ENCODE measurements around the gene UBR2. TPM values are rescaled to one million over a fixed set of nuclear protein-coding genes. Genes with fewer than 3 reads are reported as not detected.

Gene UBR2
- total RNA-seq (35.2 TPM), polyA plus RNA-seq (ENCODE audit: insufficient read depth, low read depth, low replicate concordance) (7.6 TPM)
- long read RNA-seq, donor 1 = 0 reads
- long read RNA-seq, donor 2 = 0 reads
- long read RNA-seq, donor 3, partial matches to known transcripts = 5 of 5 reads
- long read RNA-seq, donor 3, other reads (novel, unspliced or antisense) = 0 of 5 reads
- long read RNA-seq, donor 4 = 0 reads
- long read RNA-seq, donor 5 = 0 reads
- long read RNA-seq, donor 6 = 0 reads
- long read RNA-seq, donor 7, full-length matches to known transcripts = 4 of 22 reads
- long read RNA-seq, donor 7, partial matches to known transcripts = 12 of 22 reads
- long read RNA-seq, donor 7, other reads (novel, unspliced or antisense) = 6 of 22 reads
- long read RNA-seq, donor 8 = 0 reads
- long read RNA-seq, donor 9 = 0 reads
- long read RNA-seq, donor 10 = 0 reads

DNA sequence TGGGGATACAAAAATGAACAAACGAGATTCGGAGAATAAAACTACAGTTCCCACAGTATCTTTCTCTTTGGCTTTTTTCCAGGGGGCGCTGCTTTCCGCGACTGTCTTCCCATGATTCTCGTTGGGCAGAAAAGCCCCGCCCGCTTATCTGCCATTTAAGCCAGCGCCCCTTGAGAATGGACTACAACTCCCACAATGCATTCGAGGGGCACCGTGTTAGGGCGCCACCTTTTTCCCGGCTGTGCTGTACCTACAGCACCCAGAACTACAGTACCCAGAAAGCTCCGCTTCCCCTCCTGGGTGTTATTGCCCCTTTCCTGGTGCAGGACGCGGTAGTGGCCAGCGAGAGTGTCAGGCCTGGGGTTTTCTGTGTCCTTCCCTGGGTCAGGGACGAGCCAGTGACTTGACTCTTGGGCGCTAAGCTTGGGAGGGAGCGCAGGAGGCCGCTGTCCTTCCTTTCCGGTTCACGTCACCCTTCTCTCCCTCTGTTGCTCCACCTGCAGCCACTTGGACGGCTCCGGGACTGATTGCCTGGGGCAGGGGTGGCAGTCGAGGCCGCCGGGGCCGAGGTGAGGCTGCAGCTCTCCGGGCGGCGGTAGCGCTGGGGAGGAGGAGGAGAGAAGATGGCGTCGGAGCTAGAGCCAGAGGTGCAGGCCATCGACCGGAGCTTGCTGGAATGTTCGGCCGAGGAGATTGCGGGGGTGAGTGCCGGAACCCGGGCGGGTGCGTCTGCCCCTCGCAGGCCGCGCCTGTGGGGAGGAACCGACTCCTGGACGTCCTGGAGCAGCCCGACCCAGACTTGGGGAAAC lies at the start of gene UBR2:
Gene UBR2, plus strand, starts transcription at position 333 of the 809 bp plus-strand sequence. Its CDS starts 291 bp downstream, at position 624.
- Histone ChIP-seq H3K36me3 (ENCODE audit: control insufficient read depth in 2 of 3, insufficient read depth in 3 of 3, low read length in 3 of 3) (no peaks in the 10 kb centered on the region), H3K9ac (ENCODE audit: low read length in 3 of 3) (peak within 1 kb of the TSS; percentile 92 to 99 (median 99)), H3K27me3 (ENCODE audit: control insufficient read depth, insufficient read depth, low read length) (no peaks in the 10 kb centered on the region), H3K4me1 (ENCODE audit: control insufficient read depth in 2 of 3, insufficient read depth in 2 of 3, low read depth in 1 of 3, low read length in 3 of 3) (peaks cover 0 to 4% (median 0%) of the 10 kb centered on the region in 3 donors), H3K27ac (ENCODE audit: low read depth in 2 of 2, low read length in 2 of 2) (peak within 1 kb of the TSS; percentile 99 to 100), H3K9me3 (ENCODE audit: control insufficient read depth in 2 of 3, insufficient read depth in 1 of 3, low read length in 3 of 3) (no peaks in the 10 kb centered on the region), H3K4me3 (ENCODE audit: low read length in 3 of 3) (peak within 1 kb of the TSS; percentile 95 to 99 (median 98))
- intact Hi-C loops (cut with DNase I) = no loop called here
- DNase-seq (peak; percentile 98 to 100 (median 98)), FAIRE-seq (peak; percentile 91)
- TF ChIP-seq, protein P1, sequence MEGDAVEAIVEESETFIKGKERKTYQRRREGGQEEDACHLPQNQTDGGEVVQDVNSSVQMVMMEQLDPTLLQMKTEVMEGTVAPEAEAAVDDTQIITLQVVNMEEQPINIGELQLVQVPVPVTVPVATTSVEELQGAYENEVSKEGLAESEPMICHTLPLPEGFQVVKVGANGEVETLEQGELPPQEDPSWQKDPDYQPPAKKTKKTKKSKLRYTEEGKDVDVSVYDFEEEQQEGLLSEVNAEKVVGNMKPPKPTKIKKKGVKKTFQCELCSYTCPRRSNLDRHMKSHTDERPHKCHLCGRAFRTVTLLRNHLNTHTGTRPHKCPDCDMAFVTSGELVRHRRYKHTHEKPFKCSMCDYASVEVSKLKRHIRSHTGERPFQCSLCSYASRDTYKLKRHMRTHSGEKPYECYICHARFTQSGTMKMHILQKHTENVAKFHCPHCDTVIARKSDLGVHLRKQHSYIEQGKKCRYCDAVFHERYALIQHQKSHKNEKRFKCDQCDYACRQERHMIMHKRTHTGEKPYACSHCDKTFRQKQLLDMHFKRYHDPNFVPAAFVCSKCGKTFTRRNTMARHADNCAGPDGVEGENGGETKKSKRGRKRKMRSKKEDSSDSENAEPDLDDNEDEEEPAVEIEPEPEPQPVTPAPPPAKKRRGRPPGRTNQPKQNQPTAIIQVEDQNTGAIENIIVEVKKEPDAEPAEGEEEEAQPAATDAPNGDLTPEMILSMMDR (IDR thresholded peaks at IDR 0.05; ENCODE audit: borderline replicate concordance, extremely low read depth, insufficient read depth) = peak; percentile 32

DNA sequence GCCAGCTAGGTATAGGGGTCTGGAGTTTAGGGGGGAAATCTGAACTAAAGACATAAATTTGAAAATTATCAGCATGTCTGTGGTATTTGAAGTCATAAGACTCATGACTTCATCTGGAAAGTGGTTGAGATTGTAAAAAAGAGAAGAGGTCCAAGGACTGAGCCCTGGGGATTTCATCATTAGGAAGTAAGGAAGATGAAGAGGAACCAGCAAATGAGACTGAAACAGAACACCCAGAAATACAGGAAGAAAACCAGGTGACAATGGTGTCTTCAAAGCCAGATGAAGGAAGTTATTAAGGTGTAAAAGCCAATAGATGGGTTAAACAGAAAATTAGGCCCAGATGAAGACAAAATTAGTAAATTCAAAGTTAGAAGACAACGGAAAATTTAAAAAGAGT lies 49.1 kb upstream of the UBR2 start:
- H3K4me3 ChIP-seq (ENCODE audit: low read length in 3 of 3) = no peak overlapping the region
- peaks cover 0 to 3% (median 0%) of the 10 kb centered on the region in 3 donors for H3K4me1 ChIP-seq (ENCODE audit: control insufficient read depth in 2 of 3, insufficient read depth in 2 of 3, low read depth in 1 of 3, low read length in 3 of 3)
- no peaks in the 10 kb centered on the region for H3K36me3 ChIP-seq (ENCODE audit: control insufficient read depth in 2 of 3, insufficient read depth in 3 of 3, low read length in 3 of 3)
- no peaks in the 10 kb centered on the region for H3K27me3 ChIP-seq (ENCODE audit: control insufficient read depth, insufficient read depth, low read length)
- intact Hi-C loops (cut with DNase I) = no loop called here
- TF ChIP-seq, protein P1 (IDR thresholded peaks at IDR 0.05; ENCODE audit: borderline replicate concordance, extremely low read depth, insufficient read depth) = no peak
- H3K9ac ChIP-seq (ENCODE audit: low read length in 3 of 3) = no peak overlapping the region
- peaks cover 0 to under 1% (median 0%) of the 10 kb centered on the region in 3 donors for H3K9me3 ChIP-seq (ENCODE audit: control insufficient read depth in 2 of 3, insufficient read depth in 1 of 3, low read length in 3 of 3)
- H3K27ac ChIP-seq (ENCODE audit: low read depth in 2 of 2, low read length in 2 of 2) = no peak overlapping the region
- no peak for DNase-seq
- no peak for FAIRE-seq

DNA sequence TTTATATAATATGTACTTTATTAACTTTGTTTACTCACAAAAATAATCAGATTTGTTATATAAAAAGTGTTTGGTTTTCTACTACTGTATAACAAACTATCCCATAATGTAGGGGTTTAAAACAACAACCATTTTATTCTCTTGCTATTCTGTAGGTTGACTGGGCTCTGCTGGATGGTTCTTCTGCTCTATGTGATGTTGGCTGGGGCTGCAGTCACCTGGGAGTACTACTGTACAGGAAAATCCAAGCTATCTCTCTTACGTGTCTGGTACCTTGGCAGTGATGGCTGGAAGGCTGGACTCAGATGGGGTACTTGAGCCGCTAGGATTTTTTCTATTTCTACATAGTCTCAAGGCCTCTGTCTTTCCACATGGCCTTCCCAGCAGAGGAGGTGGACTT lies 44.0 kb upstream of the UBR2 start:
- intact Hi-C loops (cut with DNase I) = no loop called here
- DNase-seq = no peak
- Histone ChIP-seq H3K9me3 (ENCODE audit: control insufficient read depth in 2 of 3, insufficient read depth in 1 of 3, low read length in 3 of 3) (peaks cover 0 to 5% (median 0%) of the 10 kb centered on the region in 3 donors), H3K9ac (ENCODE audit: low read length in 3 of 3) (no peak overlapping the region), H3K36me3 (ENCODE audit: control insufficient read depth in 2 of 3, insufficient read depth in 3 of 3, low read length in 3 of 3) (no peaks in the 10 kb centered on the region), H3K27me3 (ENCODE audit: control insufficient read depth, insufficient read depth, low read length) (no peaks in the 10 kb centered on the region), H3K4me3 (ENCODE audit: low read length in 3 of 3) (no peak overlapping the region), H3K4me1 (ENCODE audit: control insufficient read depth in 2 of 3, insufficient read depth in 2 of 3, low read depth in 1 of 3, low read length in 3 of 3) (no peaks in the 10 kb centered on the region), H3K27ac (ENCODE audit: low read depth in 2 of 2, low read length in 2 of 2) (no peak overlapping the region)
- FAIRE-seq = no peak
- TF ChIP-seq, protein P1 (IDR thresholded peaks at IDR 0.05; ENCODE audit: borderline replicate concordance, extremely low read depth, insufficient read depth) = no peak

Data from kidney (tissue), 22 donors.